ENCODE data around the gene IMMP2L. TPM values are rescaled to one million over a fixed set of nuclear protein-coding genes. Genes with fewer than 3 reads are reported as not detected.

The IMMP2L gene
- total and polyA plus RNA-seq, 2 donors (not counting 3 experiments of a cell fraction or from before 2014, with no cell fraction given), result 9.9 to 11.8 TPM

- Histone ChIP-seq H3K79me2 (ENCODE audit: control insufficient read depth, insufficient read depth, low read length) (no peaks in the 10 kb centered on the region), H3K4me2 (ENCODE audit: insufficient read depth, low read length) (no peak overlapping the region), H3K9me1 (replicated peaks; ENCODE audit: control insufficient read depth, extremely low read depth, insufficient read depth, low read length) (no peaks in the 10 kb centered on the region), H3K9ac (replicated peaks; ENCODE audit: extremely low read depth, insufficient read depth, low read length) (no peak overlapping the region), H4K20me1 (replicated peaks; ENCODE audit: control insufficient read depth, extremely low read depth, insufficient read depth, low read length) (no peaks in the 10 kb centered on the region), H2AFZ (ENCODE audit: low read depth, low read length) (no peak overlapping the region), H3K4me1 (ENCODE audit: control insufficient read depth, extremely low read depth, insufficient read depth, low read length) (no peaks in the 10 kb centered on the region), H3K9me3 (replicated peaks; ENCODE audit: control insufficient read depth, insufficient read depth, low read length) (no peaks in the 10 kb centered on the region), H3K27ac (ENCODE audit: insufficient read depth, low read depth, low read length) (no peak overlapping the region), H3K27me3 (ENCODE audit: control insufficient read depth in 2 of 2, insufficient read depth in 2 of 2, low read length in 2 of 2) (no peaks in the 10 kb centered on the region), H3K36me3 (ENCODE audit: control insufficient read depth in 2 of 2, extremely low read depth in 1 of 2, insufficient read depth in 2 of 2, low read length in 2 of 2) (no peaks in the 10 kb centered on the region), H3K4me3 (replicated peaks in 1 of 3; ENCODE audit: insufficient read depth in 1 of 3, low read depth in 1 of 3, low read length in 3 of 3) (no peak overlapping the region)
- ChIA-PET CTCF (no interaction called here), POLR2A (no interaction called here)
- TF ChIP-seq JUN (IDR thresholded peaks at IDR 0.05; ENCODE audit: borderline replicate concordance, insufficient read depth, insufficient read length, low read depth) (no peak), POLR2A (IDR thresholded peaks at IDR 0.05; ENCODE audit: low read depth, low read length) (no peak), CTCF (IDR thresholded peaks at IDR 0.05; ENCODE audit: extremely low read depth in 1 of 2, insufficient read depth in 1 of 2, low read depth in 1 of 2, low read length in 2 of 2) (no peak), MAX (IDR thresholded peaks at IDR 0.05; ENCODE audit: insufficient read depth, insufficient read length) (no peak), POLR2AphosphoS5 (IDR thresholded peaks at IDR 0.05; ENCODE audit: insufficient read depth, low read depth, low read length) (no peak), FOS (IDR thresholded peaks at IDR 0.05; ENCODE audit: borderline replicate concordance, insufficient read depth, low read length) (no peak), MYC (IDR thresholded peaks at IDR 0.05; ENCODE audit: low read depth, low read length) (no peak)
- no peak for DNase-seq (ENCODE audit: low read depth, low spot score)
- intact Hi-C loops (cut with micrococcal nuclease), result no loop called here
- FAIRE-seq, result no peak
- dilution Hi-C loops (cut with MboI; ENCODE audit: extremely low pct_ligation_motif_present, low sequenced_read_pairs), result no loop called here
- no TSS peak for BruUV-seq (replicated peaks)
These were observed 726.4 kb downstream of the IMMP2L start for GRCh38 chr7:110835849-110836248.
